H9 (cell line): ENCODE data around the gene THAP3. TPM values are rescaled to one million over a fixed set of nuclear protein-coding genes. Genes with fewer than 3 reads are reported as not detected.

Experiments
- DNase-seq: peaks from one replicate; pipeline ENCODE4 v3.0.0-alpha.2; 2017
- H2AFZ ChIP-seq: one replicate; pipeline ENCODE4 v1.6.1; 2013; ENCODE audit warnings: mild to moderate bottlenecking, low read length, control low read depth, moderate library complexity
- H2AK5ac ChIP-seq: 2 replicates; pipeline ENCODE4 v1.6.1; 2013; ENCODE audit warnings: low read length, control low read depth, mixed read lengths; ENCODE audit not compliant: insufficient read length
- H2BK120ac ChIP-seq: one replicate; pipeline ENCODE4 v1.6.1; 2013; ENCODE audit warnings: low read depth, mild to moderate bottlenecking, low read length, control low read depth, inconsistent platforms; ENCODE audit not compliant: poor library complexity, severe bottlenecking
- H2BK12ac ChIP-seq: 2 replicates; pipeline ENCODE4 v1.6.1; 2013; ENCODE audit warnings: low read length, control low read depth, mixed read lengths, low read depth; ENCODE audit not compliant: insufficient read length
- H2BK15ac ChIP-seq: 2 replicates; pipeline ENCODE4 v1.6.1; 2013; ENCODE audit warnings: low read depth, low read length, control low read depth
- H2BK20ac ChIP-seq: one replicate; pipeline ENCODE4 v1.6.1; 2013; ENCODE audit warnings: low read depth, mild to moderate bottlenecking, low read length, control low read depth, inconsistent platforms; ENCODE audit not compliant: poor library complexity, severe bottlenecking
- H2BK5ac ChIP-seq: 2 replicates; pipeline ENCODE4 v1.6.1; 2013; ENCODE audit warnings: low read length, control low read depth, mixed read lengths; ENCODE audit not compliant: insufficient read length
- H3K14ac ChIP-seq: 2 replicates; pipeline ENCODE4 v1.6.1; 2013; ENCODE audit warnings: low read length, control low read depth; ENCODE audit not compliant: insufficient read depth
- H3K18ac ChIP-seq: 2 replicates; pipeline ENCODE4 v1.6.1; 2013; ENCODE audit warnings: low read depth, mild to moderate bottlenecking, mixed read lengths, low read length, control low read depth; ENCODE audit not compliant: insufficient read length
- H3K23ac ChIP-seq: 2 replicates; pipeline ENCODE4 v1.6.1; 2013; ENCODE audit warnings: low read length, control low read depth, mixed read lengths, low read depth; ENCODE audit not compliant: insufficient read length
- H3K23me2 ChIP-seq: 2 replicates; pipeline ENCODE4 v1.6.1; 2013; ENCODE audit warnings: low read depth, mild to moderate bottlenecking, mixed read lengths, low read length, control low read depth; ENCODE audit not compliant: insufficient read length, poor library complexity, severe bottlenecking
- H3K27ac ChIP-seq: 2 replicates; pipeline ENCODE4 v1.5.1; 2013; ENCODE audit warnings: low read length, control low read depth, mixed read lengths, low read depth; ENCODE audit not compliant: insufficient read length
- H3K27me3 ChIP-seq: 2 replicates; pipeline ENCODE4 v1.6.1; 2013; ENCODE audit warnings: low read length, control low read depth, inconsistent platforms; ENCODE audit not compliant: insufficient read depth
- H3K4ac ChIP-seq: 2 replicates; pipeline ENCODE4 v1.6.1; 2013; ENCODE audit warnings: low read depth, mild to moderate bottlenecking, control low read depth, inconsistent platforms, low read length, moderate library complexity
- H3K4me1 ChIP-seq: 2 replicates; pipeline ENCODE4 v1.6.1; 2013; ENCODE audit warnings: low read length, control low read depth, inconsistent platforms; ENCODE audit not compliant: insufficient read depth
- H3K4me2 ChIP-seq: 2 replicates; pipeline ENCODE4 v1.6.1; 2013; ENCODE audit warnings: low read length, control low read depth, mixed read lengths; ENCODE audit not compliant: insufficient read length, insufficient read depth
- H3K56ac ChIP-seq: 2 replicates; pipeline ENCODE4 v1.6.1; 2013; ENCODE audit warnings: low read depth, mild to moderate bottlenecking, mixed read lengths, low read length, control low read depth; ENCODE audit not compliant: insufficient read length
- H3K79me1 ChIP-seq: 2 replicates; pipeline ENCODE4 v1.6.1; 2013; ENCODE audit warnings: low read depth, mild to moderate bottlenecking, moderate library complexity, low read length, control low read depth, inconsistent platforms; ENCODE audit not compliant: insufficient read depth, poor library complexity, severe bottlenecking
- H3K79me2 ChIP-seq: 2 replicates; pipeline ENCODE4 v1.6.1; 2013; ENCODE audit warnings: low read length, control low read depth, inconsistent platforms; ENCODE audit not compliant: insufficient read depth
- H3K9ac ChIP-seq: 2 replicates; pipeline ENCODE4 v1.6.1; 2013; ENCODE audit warnings: low read length, control low read depth, mixed read lengths; ENCODE audit not compliant: insufficient read length; ENCODE audit errors: extremely low read depth
- H3K9me3 ChIP-seq: one replicate; pipeline ENCODE4 v1.6.1; 2013; ENCODE audit warnings: low read depth, low read length, inconsistent platforms; ENCODE audit not compliant: control insufficient read depth
- H3T11ph ChIP-seq: one replicate; pipeline ENCODE4 v1.6.1; 2013; ENCODE audit warnings: mild to moderate bottlenecking, low read length, control low read depth, inconsistent platforms
- H4K20me1 ChIP-seq: one replicate; pipeline ENCODE4 v1.6.1; 2013; ENCODE audit not compliant: control insufficient read depth, insufficient read length, insufficient read depth
- H4K5ac ChIP-seq: 2 replicates; pipeline ENCODE4 v1.6.1; 2013; ENCODE audit warnings: low read depth, mild to moderate bottlenecking, mixed read lengths, low read length, control low read depth; ENCODE audit not compliant: insufficient read length
- H4K8ac ChIP-seq: replicated peaks from 2 replicates; pipeline ENCODE4 v1.6.1; 2013; ENCODE audit warnings: low read length, control low read depth, mixed read lengths, low read depth; ENCODE audit not compliant: insufficient read length
- H4K91ac ChIP-seq: 2 replicates; pipeline ENCODE4 v1.6.1; 2013; ENCODE audit warnings: low read depth, mild to moderate bottlenecking, moderate library complexity, mixed read lengths, low read length, control low read depth; ENCODE audit not compliant: insufficient read length
- H3K27ac Mint-ChIP-seq, 3 experiments: 2 replicates in 2 of 3; 3 replicates in 1 of 3; pipeline ENCODE4 v1.8.0; 2020 to 2021; ENCODE audit warnings: mixed read lengths in 3 of 3, mild to moderate bottlenecking in 1 of 3, moderate library complexity in 1 of 3
- H3K27me3 Mint-ChIP-seq: 2 replicates; pipeline ENCODE4 v1.8.0; 2021; ENCODE audit warnings: low read depth, mild to moderate bottlenecking, moderate library complexity, mixed read lengths
- H3K36me3 Mint-ChIP-seq, 3 experiments: 2 replicates in 2 of 3; 3 replicates in 1 of 3; pipeline ENCODE4 v1.8.0; 2020 to 2021; ENCODE audit warnings: low read depth in 3 of 3, mixed read lengths in 3 of 3; ENCODE audit not compliant: insufficient read depth in 1 of 3
- H3K4me1 Mint-ChIP-seq, 2 experiments: 2 replicates each; pipeline ENCODE4 v1.8.0; 2020; ENCODE audit warnings: mixed read lengths in 2 of 2
- H3K4me3 Mint-ChIP-seq, 2 experiments: 2 replicates in 1 of 2; 3 replicates in 1 of 2; pipeline ENCODE4 v1.8.0; 2020 to 2021; ENCODE audit warnings: mild to moderate bottlenecking in 2 of 2, mixed read lengths in 2 of 2, moderate library complexity in 1 of 2
- H3K9me3 Mint-ChIP-seq, 2 experiments: 2 replicates in 1 of 2; 3 replicates in 1 of 2; pipeline ENCODE4 v1.8.0; 2020; ENCODE audit warnings: mild to moderate bottlenecking in 2 of 2, mixed read lengths in 2 of 2, moderate library complexity in 1 of 2
- WGBS: extraction: QIAGEN DNeasy Blood & Tissue Kit; methylation state at CpG from one replicate; pipeline ENCODE4 v1.1.7; 2013; ENCODE audit warnings: missing lambda C conversion rate, low lambda C conversion rate, mixed read lengths; ENCODE audit not compliant: insufficient read length; ENCODE audit errors: extremely low coverage; 5-methylcytosine and 5-hydroxymethylcytosine counted together
- total RNA-seq: library from RNA; stranded (reverse); gene quantifications from 2 replicates; pipeline ENCODE4 v1.2.1, GENCODE V29; 2021
- TF ChIP-seq, protein P1 (sequence below): fragments of 200-600 bp; sonication (generic); conservative IDR thresholded peaks from 3 replicates; pipeline ENCODE4 v1.8.0; 2021; ENCODE audit warnings: antibody characterized with exemption, mild to moderate bottlenecking

THAP3 gene
- total RNA-seq, 1 experiment from 2014 or later: 15.3 TPM

DNA sequence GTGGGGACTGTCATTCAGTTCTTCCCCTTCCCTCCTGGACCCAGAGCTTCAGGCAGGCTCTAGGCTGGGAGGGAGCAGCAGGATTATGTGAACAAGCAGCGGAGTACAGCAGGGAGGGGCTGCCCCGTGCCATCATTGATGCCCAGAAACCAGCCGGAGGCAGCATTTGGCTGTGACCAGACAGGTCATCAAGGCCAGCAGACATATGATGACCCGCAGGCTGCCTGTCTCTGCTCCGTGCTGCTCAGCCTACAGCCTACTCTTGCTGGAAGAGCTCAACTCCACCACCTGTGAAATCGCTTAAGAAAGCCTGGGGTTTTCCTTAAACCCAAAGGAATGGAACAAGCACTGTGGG is 26.9 kb upstream of the THAP3 start:
- WGBS: no CpG with 5 or more reads among the region's 6 CpGs
- Histone ChIP-seq H4K5ac (no peak overlapping the region), H2BK120ac (no peak overlapping the region), H3K9ac (no peak overlapping the region), H3K56ac (no peak overlapping the region), H3K23ac (no peak overlapping the region), H2BK20ac (no peak overlapping the region), H3K4me2 (no peak overlapping the region), H3K79me2 (peaks cover 18% of the 10 kb centered on the region; the same call in 1 of the 2 replicates), H3K23me2 (peaks cover 12% of the 10 kb centered on the region), H2AFZ (no peak overlapping the region), H4K8ac (no peak overlapping the region), H3T11ph (no peak overlapping the region), H3K9me3 (no peaks in the 10 kb centered on the region), H4K20me1 (peaks cover 2% of the 10 kb centered on the region), H3K27ac (no peak overlapping the region), H3K79me1 (no peaks in the 10 kb centered on the region), H3K18ac (no peak overlapping the region), H4K91ac (no peak overlapping the region), H2BK5ac (no peak overlapping the region), H3K27me3 (no peaks in the 10 kb centered on the region), H3K14ac (no peak overlapping the region), H2AK5ac (no peak overlapping the region), H2BK15ac (no peak overlapping the region), H2BK12ac (no peak overlapping the region), H3K4me1 (no peaks in the 10 kb centered on the region), H3K4ac (no peak overlapping the region)
- DNase-seq: no peak
- TF ChIP-seq, protein P1, sequence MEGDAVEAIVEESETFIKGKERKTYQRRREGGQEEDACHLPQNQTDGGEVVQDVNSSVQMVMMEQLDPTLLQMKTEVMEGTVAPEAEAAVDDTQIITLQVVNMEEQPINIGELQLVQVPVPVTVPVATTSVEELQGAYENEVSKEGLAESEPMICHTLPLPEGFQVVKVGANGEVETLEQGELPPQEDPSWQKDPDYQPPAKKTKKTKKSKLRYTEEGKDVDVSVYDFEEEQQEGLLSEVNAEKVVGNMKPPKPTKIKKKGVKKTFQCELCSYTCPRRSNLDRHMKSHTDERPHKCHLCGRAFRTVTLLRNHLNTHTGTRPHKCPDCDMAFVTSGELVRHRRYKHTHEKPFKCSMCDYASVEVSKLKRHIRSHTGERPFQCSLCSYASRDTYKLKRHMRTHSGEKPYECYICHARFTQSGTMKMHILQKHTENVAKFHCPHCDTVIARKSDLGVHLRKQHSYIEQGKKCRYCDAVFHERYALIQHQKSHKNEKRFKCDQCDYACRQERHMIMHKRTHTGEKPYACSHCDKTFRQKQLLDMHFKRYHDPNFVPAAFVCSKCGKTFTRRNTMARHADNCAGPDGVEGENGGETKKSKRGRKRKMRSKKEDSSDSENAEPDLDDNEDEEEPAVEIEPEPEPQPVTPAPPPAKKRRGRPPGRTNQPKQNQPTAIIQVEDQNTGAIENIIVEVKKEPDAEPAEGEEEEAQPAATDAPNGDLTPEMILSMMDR: no peak
- Mint-ChIP-seq H3K27ac (no peak overlapping the region), H3K4me3 (no peak overlapping the region; a peak in 1 of 5 replicates), H3K4me1 (peaks cover 16 to 18% of the 10 kb centered on the region in 2 experiments), H3K9me3 (no peaks in the 10 kb centered on the region), H3K36me3 (peaks cover 23 to 71% (median 52%) of the 10 kb centered on the region in 3 experiments), H3K27me3 (no peaks in the 10 kb centered on the region)
